RKO (cell line): ENCODE measurements around the gene FLAD1.

Experiments used
- DNase-seq: peaks from one replicate; pipeline ENCODE4 v3.0.0-alpha.2; 2016; ENCODE audit warnings: low spot score

The FLAD1 gene

DNA sequence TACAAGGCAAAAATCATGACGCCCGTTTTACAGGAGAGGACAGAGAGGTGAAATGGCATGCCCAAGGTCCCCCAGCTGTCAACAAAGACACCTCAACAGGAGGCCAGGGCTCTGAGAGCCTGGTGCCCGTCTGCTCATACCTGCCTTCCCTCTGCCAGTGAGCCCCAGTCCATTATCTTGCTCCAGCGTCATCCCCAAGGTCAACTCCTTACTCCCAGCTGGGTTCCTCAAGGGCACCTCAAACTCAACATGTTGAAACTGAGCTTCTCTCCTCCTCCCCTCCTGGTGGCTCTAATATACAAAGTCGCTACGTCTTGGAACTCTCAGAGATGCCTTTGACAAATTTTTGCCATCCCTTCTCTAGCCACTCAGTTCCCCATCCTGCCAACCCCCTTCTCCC is 30.5 kb upstream of the FLAD1 start:
- DNase-seq = no peak

- no peak for DNase-seq
These were observed 29.5 kb upstream of the FLAD1 start for GRCh38 chr1:154953611-154954038.

GRCh38 chr1:154954541-154954940 is 28.6 kb upstream of the FLAD1 start:
- DNase-seq = no peak

DNA sequence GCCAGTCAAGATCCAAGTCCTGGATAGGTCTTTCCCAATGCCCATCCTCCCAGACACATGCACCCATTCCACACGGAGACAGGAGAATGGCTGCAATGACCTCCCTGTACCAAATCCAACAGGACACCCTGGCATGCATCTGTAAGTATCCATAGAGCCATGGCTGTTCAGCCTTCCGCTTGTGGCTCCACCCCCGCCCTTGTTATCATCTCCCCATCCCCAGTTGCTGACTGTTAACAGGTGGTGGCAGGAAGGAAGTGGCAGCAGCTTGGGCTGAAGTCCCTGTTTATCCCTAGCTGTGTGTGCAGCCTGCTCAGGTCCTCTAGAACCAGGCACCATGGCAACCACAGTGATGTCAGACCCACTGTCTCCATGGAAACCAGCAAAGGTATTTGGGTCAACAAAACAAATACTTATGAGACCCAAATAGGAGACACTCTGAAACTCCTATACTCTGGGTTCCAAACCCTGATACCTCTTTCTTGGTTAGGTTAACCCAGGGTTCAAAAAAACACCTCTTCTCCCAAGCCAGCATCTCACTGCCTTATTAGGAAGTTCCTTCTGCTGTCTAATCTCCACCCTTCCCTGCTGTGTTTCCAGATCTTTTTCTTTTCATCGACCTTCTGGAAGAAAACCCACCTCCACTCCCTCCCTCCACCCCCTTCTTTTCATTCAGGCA is 28.0 kb upstream of the FLAD1 start:
- peak; percentile 66 for DNase-seq

GRCh38 chr1:154955718-154956543 is 27.2 kb upstream of the FLAD1 start, which contains the start of gene PBXIP1:
PBXIP1 (minus strand) TSS chr1:154956099; CDS start chr1:154953721, 2,378 bp downstream.
- DNase-seq = peak; percentile 87

DNA sequence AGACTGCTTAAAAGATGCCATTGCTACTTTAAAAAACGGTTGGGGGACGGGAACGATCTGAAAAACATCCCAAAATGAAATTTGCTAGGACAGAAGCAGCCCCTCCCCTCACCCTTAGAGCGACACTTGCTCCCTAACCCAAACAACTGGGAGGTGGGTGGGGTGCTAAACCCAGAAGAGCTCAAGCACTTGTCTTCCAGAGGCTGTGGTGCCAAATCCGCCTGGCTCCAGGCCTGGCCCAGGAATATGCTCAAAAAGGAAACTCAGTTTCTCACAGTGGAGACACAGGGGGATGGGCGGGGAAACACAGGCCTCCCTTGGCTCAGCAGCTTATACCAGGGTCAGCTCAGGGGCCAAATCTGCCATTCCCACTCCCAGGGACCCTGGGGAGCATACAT is 26.6 kb upstream of the FLAD1 start:
- DNase-seq = no peak

GRCh38 chr1:154957091-154957657 is 26.0 kb upstream of the FLAD1 start:
- no peak for DNase-seq

- DNase-seq = no peak
These were observed 25.1 kb upstream of the FLAD1 start for GRCh38 chr1:154958036-154958435.

DNA sequence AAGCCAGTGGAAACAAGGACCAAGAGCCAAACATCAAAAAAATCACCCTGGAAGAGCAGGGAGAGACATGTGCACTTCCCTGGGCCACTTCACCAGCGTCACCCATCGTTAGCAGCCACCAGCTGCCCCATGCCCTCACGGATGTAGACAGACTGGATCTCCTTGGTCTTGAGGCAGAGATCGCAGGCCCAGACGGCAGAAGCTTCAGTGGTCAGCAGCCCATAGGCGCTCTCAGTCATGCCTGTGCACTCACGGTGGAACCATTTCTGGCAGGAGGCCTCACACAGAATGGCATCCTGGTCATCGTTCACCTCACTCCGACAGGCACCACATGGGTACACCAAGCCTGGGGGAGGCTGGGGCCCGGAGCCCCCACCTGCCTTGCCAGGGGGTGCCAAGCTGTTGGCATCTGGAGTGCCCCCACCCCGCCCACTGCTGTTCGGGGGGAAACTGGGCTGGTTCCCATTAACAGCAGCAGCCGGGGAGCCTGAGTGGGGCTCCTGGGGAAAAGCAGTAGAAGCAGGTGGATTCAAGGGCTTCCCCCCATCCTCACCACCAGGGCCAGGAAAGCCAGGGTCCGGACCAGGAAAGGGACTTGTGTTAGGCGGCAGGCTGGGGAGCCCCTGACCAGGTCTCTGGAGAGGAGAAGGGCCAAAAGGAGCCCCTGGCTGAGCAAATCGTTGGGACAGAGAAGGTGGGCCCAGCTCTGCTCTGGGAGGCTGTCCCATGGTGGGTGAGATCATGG is 24.3 kb upstream of the FLAD1 start:
- DNase-seq = no peak

- DNase-seq = no peak
These were observed 23.7 kb upstream of the FLAD1 start for GRCh38 chr1:154959426-154959780.

DNA sequence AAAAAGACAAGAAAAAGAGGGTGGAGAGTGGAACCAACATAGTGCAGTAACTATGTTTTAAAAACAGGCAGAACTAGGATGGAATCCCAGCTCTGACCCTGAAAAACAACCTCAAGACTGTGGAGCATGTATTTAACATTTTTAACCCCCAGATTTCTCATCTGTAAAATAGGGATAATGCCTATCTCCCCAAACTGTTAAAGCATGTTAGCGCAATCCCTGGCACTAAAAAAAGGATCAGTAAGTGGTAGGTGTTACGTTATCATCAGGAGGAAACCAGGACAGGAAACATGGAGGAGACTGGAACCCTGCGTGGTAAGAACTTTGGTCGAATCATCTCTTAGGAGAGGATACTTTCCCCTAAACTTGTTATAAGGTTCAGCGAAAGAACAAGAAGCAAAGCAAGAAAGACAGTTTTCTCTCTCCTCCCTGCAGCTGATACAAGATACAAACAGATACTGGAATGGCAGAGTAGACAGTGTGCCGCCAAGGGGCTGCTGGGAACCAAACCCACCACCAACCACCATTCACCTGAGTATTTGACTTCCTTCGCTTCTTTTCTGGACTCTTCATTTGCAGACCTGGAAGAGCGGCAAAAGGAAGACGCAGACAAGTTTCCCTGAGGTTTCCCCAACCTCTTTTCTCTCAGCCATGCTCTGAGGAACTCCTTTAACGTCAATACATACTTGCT is 22.6 kb upstream of the FLAD1 start:
- no peak for DNase-seq

DNA sequence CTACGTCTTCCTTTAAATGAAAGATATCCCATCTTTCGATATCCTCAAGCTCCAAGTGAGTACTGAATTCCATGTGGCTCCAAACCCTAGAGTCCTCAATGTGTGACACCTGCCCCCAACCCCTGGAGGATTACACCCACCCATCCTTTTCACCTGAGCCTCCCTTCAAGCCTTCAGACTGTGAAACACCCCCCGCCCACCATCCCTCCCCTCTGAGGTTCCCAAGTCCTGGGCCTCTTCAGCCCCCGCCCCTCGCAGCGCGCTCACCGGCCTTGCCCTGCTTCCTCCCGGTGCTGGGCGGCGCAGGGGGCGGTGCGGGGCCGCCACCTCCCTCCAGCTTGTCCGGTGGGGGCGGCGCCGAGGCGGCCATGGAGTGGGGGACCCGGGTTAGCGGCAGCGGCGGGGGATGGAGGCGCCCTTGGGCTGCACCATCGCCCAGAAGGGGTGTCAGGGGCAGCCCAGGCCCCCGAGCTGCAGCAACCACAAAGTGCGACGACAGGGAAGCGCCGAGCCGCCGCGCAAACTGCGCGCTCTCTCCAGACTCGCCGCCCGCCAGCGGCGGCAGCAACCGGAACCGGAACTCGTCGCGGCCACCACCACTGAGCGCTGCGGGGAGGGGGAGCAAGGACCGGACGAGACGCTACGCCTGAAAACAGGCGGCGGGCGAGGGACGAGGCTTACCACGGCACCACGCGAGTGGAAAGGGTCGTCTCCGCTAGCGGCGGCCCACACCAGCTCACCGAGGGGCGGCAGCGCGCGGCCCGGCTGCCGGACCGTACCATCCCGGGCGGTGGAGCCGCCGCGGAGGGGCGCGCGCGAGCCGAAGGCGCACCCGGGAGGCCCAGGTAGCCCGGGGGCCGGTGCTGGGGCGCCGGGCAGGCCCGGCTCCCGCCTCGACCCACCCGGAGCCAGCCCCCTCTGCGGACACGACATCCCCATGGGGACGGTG is 21.7 kb upstream of the FLAD1 start, which contains the start of gene PYGO2:
PYGO2 (minus strand) TSS at position 576 of the 949 bp plus-strand sequence; CDS start at position 370, 206 bp downstream.
- DNase-seq = peak; percentile 80

GRCh38 chr1:154962156-154962749 is 20.9 kb upstream of the FLAD1 start:
- peak; percentile 62 for DNase-seq

- DNase-seq = no peak
These were observed 20.3 kb upstream of the FLAD1 start for GRCh38 chr1:154962795-154963330.

DNA sequence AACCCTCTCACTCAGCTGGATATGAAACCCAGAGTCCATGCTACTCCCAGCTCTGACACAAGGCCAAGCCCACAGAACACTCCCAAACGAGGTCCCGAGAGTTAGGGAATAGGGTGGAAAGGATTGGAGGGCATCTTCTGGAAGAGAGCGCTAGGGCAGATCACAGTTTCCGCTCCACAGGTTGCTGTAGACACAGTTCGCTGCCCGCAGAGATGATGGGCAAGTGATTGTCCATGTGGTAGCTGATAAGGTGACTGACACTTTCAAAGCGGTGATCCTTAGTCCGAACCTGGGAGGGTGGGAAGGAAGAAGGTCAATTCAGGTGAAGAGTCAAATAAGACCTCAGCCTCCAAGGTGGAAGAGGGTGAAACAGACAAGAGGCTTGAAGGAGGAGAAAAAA is 19.5 kb upstream of the FLAD1 start:
- DNase-seq = no peak

- DNase-seq = no peak
These were observed 18.8 kb upstream of the FLAD1 start for GRCh38 chr1:154964359-154964758.

- no peak for DNase-seq
These were observed 17.0 kb upstream of the FLAD1 start for GRCh38 chr1:154966111-154966510.

DNA sequence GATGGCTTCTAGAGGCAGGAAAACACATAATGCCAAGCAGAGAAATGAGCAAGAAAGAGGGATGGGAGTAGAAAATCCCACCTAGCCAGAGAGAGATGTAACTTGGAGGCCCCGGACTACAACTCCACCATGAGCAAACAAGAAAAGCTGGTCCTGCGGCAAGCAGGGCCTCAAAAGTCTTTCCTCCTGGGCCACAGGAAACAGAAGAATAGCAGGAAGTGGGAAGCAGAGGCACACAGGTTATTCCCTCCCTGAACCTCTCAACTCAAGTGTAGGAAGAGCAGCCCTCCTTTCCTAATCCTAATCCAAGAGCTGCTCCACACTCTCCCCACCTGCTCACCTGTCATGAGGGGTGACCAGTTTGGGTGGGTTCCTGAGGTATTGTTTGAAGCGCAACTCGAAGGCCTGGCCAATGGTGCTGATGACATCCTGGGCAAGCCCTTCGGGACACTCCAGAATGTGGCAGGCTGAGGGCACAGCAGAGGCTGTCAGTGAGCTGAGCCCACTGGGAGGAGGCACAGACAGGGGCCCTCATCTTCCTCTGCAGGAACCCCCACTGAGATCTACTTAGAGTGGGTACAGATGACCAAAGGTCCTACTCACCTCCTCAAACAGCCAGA is 15.7 kb upstream of the FLAD1 start:
- DNase-seq = no peak

- peak; percentile 63 for DNase-seq
These were observed 14.4 kb upstream of the FLAD1 start for GRCh38 chr1:154968731-154969130.
